Panc1 (cell line): Measurements from ENCODE around the gene NCAM1. TPM values are rescaled to one million over a fixed set of nuclear protein-coding genes. Genes with fewer than 3 reads are reported as not detected.

ENCODE experiments used
- ATAC-seq: fragments of 200-7000 bp; cut with Tn5 transposase; 2 replicates; pipeline ENCODE4 v1.9.1; 2020; ENCODE audit warnings: mild to moderate bottlenecking, moderate library complexity
- BruUV-seq: library from RNA; stranded (reverse); fragments of 400-500 nt; replicated peaks from 2 replicates; lab custom pipeline; 2021; lab: Mats Ljungman, UMichigan
- CTCF ChIA-PET: fragments of 300-600 bp; sonication (Branson Sonifier 250); formaldehyde crosslinking; loops from one replicate; lab custom pipeline; 2022; ENCODE audit warnings: antibody characterized with exemption; lab: Charles Lee
- POLR2A ChIA-PET: fragments of 300-600 bp; sonication (Branson Sonifier 250); formaldehyde crosslinking; loops from one replicate; lab custom pipeline; 2022; ENCODE audit warnings: antibody characterized with exemption; lab: Charles Lee
- DNase-seq: peaks from one replicate; pipeline ENCODE4 v3.0.0-alpha.2; 2010; ENCODE audit warnings: low read depth, low spot score
- H3K27ac ChIP-seq: 2 replicates; pipeline ENCODE4 v1.5.1; 2011; ENCODE audit warnings: mild to moderate bottlenecking, low read length, inconsistent platforms
- H3K27me3 ChIP-seq: fragments of 200-500 bp; sonication (Bioruptor generic); 2 replicates; pipeline ENCODE4 v1.6.0; 2014; ENCODE audit warnings: low read length, inconsistent platforms; ENCODE audit not compliant: control insufficient read depth, insufficient read depth
- H3K36me3 ChIP-seq: fragments of 200-500 bp; sonication (Bioruptor generic); 2 replicates; pipeline ENCODE4 v1.5.1; 2014; ENCODE audit warnings: inconsistent platforms, mild to moderate bottlenecking, low read length, moderate library complexity; ENCODE audit not compliant: control insufficient read depth, insufficient read depth
- H3K4me1 ChIP-seq: 2 replicates; pipeline ENCODE4 v1.5.1; 2011; ENCODE audit warnings: inconsistent platforms, mild to moderate bottlenecking, low read length, moderate library complexity; ENCODE audit not compliant: control insufficient read depth, insufficient read depth
- H3K4me3 ChIP-seq, 2 experiments: 2 replicates each; pipeline ENCODE4 v1.5.1; 2011 to 2012; ENCODE audit warnings: low read depth in 2 of 2, low read length in 2 of 2, mild to moderate bottlenecking in 2 of 2, inconsistent platforms in 1 of 2, moderate library complexity in 1 of 2
- H3K9me3 ChIP-seq: fragments of 200-500 bp; sonication (Bioruptor generic); 2 replicates; pipeline ENCODE4 v1.5.1; 2014; ENCODE audit warnings: low read depth, mild to moderate bottlenecking, inconsistent platforms, low read length, moderate library complexity; ENCODE audit not compliant: control insufficient read depth, insufficient read depth
- CTCF ChIP-seq: fragments of 450-650 bp; IDR thresholded peaks from 2 replicates; pipeline ENCODE4 v1.5.1; 2017; ENCODE audit warnings: mild to moderate bottlenecking
- POLR2AphosphoS5 ChIP-seq: IDR thresholded peaks from 2 replicates; pipeline ENCODE4 v1.6.1; 2012; ENCODE audit warnings: mild to moderate bottlenecking, low read depth, low read length, moderate library complexity
- REST ChIP-seq, 2 experiments: IDR thresholded peaks; 2 replicates each; pipeline ENCODE4 v1.6.1; 2011 to 2012; ENCODE audit warnings: low read depth in 2 of 2, control low read depth in 1 of 2, low read length in 1 of 2, mild to moderate bottlenecking in 1 of 2, moderate library complexity in 1 of 2; ENCODE audit not compliant: insufficient read depth in 1 of 2
- SIN3A ChIP-seq: IDR thresholded peaks from 2 replicates; pipeline ENCODE4 v1.6.1; 2012; ENCODE audit warnings: low read depth, mild to moderate bottlenecking, low read length, moderate library complexity, borderline replicate concordance; ENCODE audit not compliant: insufficient read depth
- TCF7L2 ChIP-seq: IDR thresholded peaks from 2 replicates; pipeline ENCODE4 v1.6.1; 2011; ENCODE audit warnings: mild to moderate bottlenecking, low read depth, low read length, inconsistent platforms
- in situ Hi-C: cut with HindIII; loops from 2 replicates; pipeline ENCODE4 v1.10.0; 2016; ENCODE audit warnings: low sequenced_read_pairs, low pct_unique_long_range_greater_than_20kb
- intact Hi-C: fragments of 100-400 bp; cut with micrococcal nuclease; formaldehyde crosslinking; loops from one replicate; pipeline ENCODE4 v1.10.0; 2022; ENCODE audit not compliant: unreplicated experiment
- total RNA-seq: library from RNA; stranded (reverse); gene quantifications from one replicate; pipeline ENCODE4 v1.2.1, GENCODE V29; 2021; ENCODE audit not compliant: unreplicated experiment

The NCAM1 gene
- total RNA-seq, 1 experiment from 2014 or later = 0.18 TPM

GRCh38 chr11:113177671-113178070 is 216.5 kb downstream of the NCAM1 start:
- H3K36me3 ChIP-seq = no peaks in the 10 kb centered on the region
- peaks cover 27% of the 10 kb centered on the region for H3K27me3 ChIP-seq
- intact Hi-C loops (no loop called here), in situ Hi-C loops (no loop called here)
- BruUV-seq = no TSS peak
- DNase-seq (no peak), ATAC-seq (no peak)
- H3K4me3 ChIP-seq = no peak overlapping the region
- TF ChIP-seq TCF7L2 (no peak), REST (IDR thresholded peaks at IDR 0.05; ENCODE audit: insufficient read depth in 1 of 2, low read depth in 2 of 2, low read length in 1 of 2) (no peak), CTCF (no peak), SIN3A (no peak), POLR2AphosphoS5 (no peak)
- CTCF ChIA-PET = no interaction called here
- no peaks in the 10 kb centered on the region for H3K9me3 ChIP-seq
- H3K4me1 ChIP-seq = no peaks in the 10 kb centered on the region
- no peak overlapping the region for H3K27ac ChIP-seq
- POLR2A ChIA-PET = no interaction called here

- CTCF ChIA-PET = no interaction called here
- Histone ChIP-seq H3K4me1 (no peaks in the 10 kb centered on the region), H3K4me3 (no peak overlapping the region), H3K27me3 (peaks cover 25% of the 10 kb centered on the region), H3K9me3 (no peaks in the 10 kb centered on the region), H3K27ac (no peak overlapping the region), H3K36me3 (no peaks in the 10 kb centered on the region)
- DNase-seq (no peak), ATAC-seq (no peak)
- no TSS peak for BruUV-seq
- intact Hi-C loops = no loop called here
- POLR2A ChIA-PET = no interaction called here
- TF ChIP-seq TCF7L2 (no peak), POLR2AphosphoS5 (no peak), CTCF (no peak), SIN3A (no peak), REST (IDR thresholded peaks at IDR 0.05; ENCODE audit: insufficient read depth in 1 of 2, low read depth in 2 of 2, low read length in 1 of 2) (no peak)
- in situ Hi-C loops = no loop called here
Observed at GRCh38 chr11:113178381-113179070, 217.3 kb downstream of the NCAM1 start.
